ENCODE data around the gene FPR3.
"Not testable (repeated sequence)": the region's sequence is repeated elsewhere in the genome, so short reads cannot be mapped to it uniquely, and the experiment has no call there.

The FPR3 gene

DNA sequence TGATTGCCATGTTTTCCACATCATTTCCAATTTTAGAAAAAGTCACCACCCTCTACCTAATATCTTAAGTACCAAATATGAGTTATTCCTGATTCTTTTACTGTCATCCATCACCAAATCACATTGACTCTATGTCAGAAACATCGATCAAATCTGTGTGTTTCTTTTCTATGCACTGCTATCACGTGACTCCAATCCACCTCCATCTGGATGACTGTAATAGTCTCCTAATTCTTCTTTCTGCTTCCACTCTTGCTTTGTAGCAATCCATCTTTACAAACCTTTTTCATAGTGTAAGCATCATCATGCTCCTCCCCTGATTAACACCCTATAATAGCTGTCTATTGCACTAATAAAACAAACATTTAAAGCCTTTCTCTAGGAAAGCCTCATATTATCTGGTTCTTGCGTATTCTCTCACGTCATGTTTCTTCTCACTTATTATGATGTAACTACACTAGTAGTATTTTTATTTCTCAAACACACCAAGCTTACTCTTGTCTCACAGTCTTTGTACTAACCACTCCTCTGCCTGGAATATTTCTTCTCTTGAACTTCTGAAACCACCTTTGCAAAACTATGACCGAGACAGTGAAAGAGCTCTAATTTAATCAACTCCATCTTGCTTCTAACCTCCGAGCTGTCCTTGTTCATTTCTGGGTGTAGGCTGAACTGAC, 10.7 kb upstream of the FPR3 start:
- DNase-seq (ENCODE audit: low read depth), result no peak

DNA sequence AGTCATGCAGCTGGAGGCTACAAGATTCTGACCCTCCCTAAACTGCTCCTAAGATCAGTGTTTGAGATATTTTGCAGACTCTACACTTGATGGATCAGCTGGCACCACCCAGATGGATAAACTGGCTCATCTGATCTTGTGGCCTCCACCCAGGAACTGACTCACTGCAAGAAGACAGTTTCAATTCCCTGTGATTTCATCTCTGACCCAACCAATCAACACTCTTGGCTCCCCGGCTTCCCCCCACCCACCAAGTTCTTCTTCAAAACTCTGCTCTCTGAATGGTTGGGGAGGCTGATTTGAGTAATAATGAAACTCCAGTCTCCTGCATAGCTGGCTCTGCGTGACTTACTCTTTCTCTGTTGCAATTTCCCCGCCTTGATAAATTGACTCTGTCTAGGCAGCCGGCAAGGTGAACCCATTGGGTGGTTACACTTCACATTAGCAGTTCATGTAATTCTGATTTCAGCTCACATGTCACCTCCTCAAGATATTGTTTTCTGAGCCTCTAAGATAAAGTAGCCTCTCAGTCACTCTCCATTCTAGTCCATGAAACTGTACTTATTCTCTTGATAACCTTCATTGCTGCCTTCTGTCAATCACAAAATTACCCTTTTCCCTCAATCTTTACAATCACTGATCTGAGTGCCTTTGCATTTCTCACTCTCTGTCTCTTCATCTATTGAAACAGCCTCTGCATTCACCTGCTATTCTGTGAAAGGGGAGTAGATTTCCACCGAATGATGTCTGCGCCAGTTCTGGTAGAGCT, 9.9 kb upstream of the FPR3 start:
- peak; percentile 64 for DNase-seq (ENCODE audit: low read depth)

DNA sequence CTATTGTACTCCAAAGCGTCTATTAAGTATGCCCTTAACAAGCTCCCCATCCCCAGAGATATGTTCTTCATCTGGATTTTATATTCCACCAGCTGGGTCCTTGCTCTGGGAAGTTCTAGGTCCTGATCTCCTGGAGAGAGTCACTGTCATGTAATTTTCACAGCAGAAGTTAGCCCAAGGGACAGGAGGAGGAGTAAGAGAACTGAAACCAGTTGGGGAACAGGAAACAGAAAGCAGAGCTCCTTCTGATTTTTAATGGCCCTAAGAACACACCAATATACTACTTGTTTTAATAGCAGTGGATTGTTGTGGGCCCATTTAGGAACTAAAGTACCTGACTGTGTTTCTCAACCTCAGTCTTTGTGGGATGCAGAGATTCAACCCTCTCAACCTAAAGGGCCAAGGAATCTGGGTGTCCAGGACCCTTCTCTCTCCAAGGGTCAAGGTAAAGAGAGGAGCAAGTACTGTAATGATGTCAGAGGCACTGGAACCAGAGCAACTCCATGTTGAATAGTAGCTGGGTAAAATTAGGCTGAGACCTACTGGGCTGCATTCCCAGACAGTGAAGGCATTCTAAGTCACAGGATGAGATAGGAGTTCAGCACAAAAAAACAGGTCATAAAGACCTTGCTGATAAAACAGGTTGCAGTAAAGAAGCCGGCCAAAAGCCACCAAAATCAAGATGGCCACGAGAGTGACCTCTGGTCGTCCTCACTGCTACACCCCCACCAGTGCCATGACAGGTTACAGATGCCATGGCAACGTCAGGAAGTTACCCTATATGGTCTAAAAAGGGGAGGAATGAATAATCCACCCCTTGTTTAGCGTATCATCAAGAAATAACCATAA, 8.1 kb upstream of the FPR3 start:
- no peak for DNase-seq (ENCODE audit: low read depth)

DNA sequence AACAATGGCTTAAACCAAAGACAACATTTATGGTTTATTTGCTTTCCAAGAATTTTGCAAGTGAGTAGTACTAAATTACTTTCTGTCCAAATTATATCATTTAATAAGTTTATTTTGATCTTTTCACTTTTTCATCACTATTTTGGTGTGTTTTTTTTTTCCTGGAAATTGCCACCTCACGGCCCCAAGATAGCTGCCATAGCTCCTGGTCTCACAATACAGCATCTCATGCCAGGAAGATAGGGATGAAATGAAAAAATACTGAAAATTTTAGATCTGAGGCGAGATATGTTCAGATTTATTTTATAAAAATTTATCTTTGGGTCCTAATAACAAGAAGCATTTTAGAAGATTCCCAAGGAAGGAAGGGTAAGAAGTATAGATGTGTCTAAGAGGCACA, 6.9 kb upstream of the FPR3 start:
- no peak for DNase-seq (ENCODE audit: low read depth)

DNA sequence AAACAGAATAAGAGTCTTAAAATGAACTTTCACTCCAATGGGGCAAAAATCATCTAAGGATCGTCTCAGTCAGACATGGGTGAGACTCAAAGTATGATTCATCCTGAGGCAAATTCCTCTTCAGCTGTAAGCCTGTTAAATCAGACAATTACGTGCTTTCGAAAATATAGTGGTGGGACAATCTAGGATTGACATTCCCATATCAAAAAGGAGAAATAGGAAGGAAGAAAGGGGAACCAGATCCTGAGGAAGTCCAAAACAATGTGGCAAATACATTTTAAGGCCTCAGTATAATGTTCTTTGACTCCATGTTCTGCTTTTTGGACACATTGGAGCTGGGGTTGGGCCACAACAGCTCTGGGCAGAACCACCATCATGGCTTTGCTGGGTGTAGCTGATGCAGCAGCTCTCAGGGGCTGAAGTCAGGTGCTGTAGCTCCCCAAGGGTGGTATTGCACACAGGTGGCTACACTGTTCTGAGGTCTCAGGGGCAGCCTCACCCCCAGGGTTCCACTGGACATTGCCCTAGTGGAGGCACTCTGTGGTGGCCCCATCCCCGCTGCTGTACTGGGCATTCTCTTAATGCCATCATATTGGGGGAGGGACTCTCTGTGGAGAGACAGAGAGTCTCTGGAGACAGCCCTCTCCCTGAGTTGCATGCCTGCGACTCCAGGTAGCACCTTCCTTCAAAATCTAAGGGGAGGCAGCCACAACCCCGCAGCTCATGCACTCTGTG, 5.7 kb upstream of the FPR3 start:
- DNase-seq (ENCODE audit: low read depth), result no peak

DNA sequence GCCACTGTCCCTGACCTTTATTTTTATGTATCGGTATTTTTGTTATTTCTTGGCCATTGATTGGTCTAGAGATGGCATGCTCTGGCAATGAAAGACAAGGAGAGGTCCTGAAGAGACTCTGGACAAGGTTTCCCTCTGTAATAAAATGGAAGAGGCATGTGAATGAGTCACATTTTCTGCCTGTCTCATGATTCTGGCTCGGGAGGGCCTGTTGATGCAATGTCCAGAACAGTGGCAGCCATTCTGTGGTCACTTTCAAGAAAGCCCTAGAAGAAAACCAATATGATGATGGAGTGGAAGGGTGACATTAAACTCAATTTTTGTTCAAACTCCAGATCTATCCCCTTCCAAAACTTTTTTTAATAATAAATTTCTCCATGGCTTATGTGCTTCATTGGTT, 2.0 kb upstream of the FPR3 start:
- DNase-seq (ENCODE audit: low read depth), result no peak

DNA sequence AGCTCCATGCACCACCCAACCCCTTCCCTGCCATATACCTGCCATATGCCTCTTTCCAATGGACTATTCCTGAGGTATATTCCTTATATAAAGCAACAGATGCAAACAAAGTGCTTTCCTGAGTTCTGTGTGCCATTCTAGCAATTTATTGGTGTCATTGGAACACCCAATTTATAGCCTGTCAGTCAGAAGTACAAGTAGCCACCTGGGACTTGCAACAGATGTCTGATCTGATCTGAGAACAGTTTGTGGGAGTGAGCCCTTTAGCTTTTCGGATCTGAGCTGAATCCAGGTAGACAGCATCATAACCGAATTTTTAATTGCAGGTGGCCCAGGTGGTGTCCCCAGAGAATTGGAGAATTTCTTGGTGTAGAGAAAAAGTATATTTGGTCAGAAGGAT, 963 bp upstream of the FPR3 start:
- no peak for DNase-seq (ENCODE audit: low read depth)

DNA sequence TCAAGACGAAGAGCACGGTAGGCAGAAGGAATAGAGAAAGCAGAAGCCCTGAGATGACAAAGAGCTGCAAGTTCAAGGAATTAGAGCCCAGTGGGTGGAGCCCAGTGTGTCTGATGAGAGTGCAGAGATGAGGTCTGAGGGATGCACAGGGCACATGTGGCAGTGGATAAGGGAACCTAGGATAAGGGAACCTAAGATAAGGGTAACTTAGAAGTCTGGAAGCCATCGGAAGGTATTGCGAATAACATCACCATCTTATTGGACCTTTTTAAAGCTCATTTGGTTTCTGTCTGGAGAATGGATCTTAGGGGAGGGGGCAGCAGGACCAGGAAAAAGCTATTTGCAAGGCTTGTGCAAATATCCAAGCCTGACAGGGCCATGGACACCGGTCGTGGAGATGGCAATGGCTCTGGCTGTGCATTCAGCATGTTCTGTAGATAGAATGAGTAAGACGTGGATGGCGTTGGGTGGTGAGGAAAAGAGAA, 1.3 kb downstream of the FPR3 start:
- no peak for DNase-seq (ENCODE audit: low read depth)

DNA sequence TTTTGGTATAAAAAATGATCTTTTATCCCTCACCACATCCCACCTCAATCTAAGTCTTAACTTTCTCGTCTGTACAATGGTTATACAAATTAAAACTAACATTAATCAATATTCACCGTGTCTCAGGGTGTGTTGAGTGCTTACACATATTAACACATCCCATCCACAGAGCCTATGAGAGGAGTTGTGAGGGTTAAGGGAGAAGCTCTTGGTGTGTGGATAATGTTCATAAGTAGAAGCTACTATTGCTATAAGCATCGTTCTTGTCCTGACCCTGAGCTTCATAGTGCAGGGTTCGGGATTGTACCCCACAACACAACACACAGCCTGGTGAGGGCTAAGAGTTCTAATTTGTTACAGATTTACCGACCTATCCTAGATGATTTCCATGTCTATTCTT, 2.5 kb downstream of the FPR3 start:
- no peak for DNase-seq (ENCODE audit: low read depth)

DNA sequence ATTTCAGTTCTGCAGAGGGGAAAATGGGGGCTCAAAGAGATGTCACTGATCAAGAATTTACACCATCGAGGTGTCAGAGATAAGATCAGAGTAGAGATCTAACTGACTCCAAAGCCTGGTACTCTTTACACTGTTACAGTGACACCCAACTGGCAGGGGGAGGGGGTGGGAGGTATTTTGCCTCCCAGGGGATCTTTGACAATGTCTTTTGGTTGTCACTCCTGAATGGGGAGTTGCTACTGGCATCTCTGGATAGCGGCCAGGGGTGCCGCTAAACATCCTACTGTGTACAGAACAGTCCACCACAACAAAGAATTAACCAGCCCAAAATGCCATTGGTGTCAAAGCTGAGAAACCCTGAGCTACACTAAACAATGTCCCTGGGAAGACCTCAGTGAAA, 3.1 kb downstream of the FPR3 start:
- no peak for DNase-seq (ENCODE audit: low read depth)

DNA sequence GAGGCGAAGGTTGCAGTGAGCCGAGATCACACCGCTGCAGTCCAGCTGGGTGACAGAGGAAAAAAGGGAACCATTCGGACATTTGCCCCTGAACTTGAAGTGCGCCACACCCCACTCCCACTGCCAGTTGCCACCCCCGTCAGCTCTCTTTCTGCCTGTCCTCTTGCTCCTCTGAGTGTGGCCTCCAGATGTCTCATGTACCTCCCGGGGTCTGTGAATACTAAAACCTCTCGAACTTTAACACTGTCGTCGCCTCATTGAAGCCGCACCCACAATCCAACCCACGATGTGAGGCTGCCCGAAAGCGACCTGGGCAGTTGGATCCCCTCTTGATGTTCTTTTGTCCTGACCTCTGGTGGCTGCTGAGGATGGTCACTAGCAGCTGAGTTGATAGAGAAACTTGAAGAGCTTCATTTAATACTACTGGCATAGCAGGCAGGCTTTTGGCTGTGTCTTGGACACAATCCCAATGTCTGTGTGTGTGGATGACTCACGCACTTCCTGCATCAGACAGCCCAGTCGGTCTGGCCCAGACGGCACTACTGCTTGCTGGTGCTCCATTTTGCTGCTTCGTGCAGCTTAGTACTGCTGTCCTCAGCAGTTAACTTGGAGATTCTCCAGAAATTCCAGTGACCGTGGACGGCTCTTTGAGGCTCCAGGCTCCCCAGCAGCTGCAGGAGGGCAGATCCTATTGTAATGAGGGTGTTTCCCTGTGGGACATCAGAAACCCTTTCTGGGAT, 4.2 kb downstream of the FPR3 start:
- DNase-seq (ENCODE audit: low read depth), result peak; percentile 91

DNA sequence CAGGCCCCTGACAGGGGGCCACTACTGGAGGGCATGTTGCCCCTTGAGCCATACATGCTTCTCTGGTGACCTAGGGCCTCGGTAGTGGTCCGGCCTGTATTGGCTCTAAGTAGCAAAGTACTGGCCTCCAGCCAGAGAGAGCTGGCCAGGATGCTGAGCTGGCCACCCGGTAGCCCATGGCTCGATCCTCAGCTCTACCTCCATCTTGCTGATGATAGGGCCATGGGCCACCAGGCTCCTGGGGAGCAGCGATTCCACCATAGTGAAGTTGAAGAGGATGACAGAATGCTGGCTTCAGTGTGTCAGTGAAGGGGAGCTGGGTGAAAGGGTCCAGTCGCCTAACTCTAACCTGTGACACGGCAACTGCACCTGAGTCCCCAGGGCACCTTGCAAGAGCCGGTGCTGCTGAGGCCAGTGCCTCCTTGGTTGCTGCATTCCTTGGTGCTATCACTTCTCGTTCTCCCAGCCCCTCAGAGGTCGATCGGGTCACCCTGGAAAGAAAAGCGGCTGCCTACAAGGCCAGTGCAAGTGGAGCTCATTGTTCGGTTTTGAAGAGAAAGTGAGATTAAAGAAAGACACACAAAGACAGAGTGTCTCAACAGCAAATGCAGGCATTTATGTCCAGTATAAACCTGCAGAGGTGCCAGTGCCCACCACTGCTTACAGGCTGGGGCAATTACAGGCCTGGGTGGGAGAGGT, 5.0 kb downstream of the FPR3 start:
- DNase-seq (ENCODE audit: low read depth), result no peak

DNA sequence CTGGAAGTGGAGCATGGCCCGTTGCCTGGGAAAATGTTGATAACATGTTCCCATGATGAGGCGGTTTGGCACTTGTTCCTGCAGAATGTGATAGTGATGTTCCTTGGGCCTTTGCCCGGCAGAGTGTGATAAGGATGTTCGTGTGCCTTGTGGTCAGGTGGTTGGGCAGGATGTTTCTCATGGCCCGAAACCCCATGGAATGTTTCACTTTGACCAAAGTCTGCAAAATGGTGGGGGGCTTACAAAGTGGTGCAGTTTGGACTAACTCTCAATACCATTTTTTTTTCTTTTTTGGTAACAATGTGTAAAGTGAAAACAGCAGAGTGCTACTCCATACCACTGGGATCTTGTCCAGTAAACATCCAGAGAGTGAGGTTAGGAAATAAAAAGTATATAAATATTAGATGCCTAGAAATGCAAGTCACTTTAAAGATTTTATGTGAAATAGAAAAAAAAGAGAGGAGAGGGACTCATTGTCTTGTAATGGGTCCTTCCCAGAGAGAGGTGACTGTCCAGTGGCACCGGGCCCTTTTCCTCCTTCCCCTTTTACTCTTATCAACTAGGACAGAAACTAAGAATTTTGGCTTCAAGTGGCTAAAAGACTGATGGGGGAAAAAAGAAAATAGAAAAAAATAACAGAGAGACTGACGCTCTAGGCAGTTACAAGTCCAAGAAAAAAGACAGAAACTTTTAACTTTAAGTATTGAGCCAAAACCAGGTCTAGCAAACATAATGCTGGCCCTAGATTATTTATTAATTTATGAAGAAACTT, 5.7 kb downstream of the FPR3 start:
- no peak for DNase-seq (ENCODE audit: low read depth)

DNA sequence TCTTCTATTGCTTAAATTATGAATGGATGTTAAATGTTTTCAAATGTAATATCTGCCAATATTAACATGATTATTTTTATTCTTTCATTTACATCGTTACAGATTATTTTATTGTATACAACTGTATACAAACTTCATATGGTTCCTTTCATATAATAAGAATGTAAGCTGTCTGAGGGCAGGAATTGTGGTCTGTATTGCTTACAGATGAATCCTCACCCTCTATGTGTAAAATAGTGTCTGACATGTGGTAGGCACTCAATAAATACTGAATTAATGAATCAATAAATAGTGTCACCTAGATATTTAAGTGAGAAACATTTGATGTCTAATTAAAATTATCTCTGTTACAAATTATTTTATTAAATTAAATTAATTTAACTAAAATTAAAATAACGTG, 7.8 kb downstream of the FPR3 start:
- DNase-seq (ENCODE audit: low read depth), result no peak

DNA sequence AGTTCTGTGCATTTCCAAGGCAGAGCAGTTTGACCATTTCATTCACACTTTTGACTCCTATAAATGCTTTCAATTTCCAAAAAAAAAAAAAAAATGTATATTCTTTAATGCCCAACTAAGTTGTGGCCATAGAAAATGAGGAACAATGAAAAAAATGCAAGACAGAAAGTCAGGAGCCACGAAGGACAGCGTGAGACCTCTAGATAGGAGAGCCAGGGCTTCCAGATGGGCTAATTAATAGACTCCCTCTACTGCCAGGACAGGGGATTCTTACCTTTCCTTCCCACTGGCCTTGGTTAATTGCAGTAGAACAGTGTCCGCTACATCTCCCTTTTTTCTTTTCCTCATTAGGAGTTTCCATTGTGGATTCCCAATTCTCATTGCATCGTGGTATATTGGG, 8.6 kb downstream of the FPR3 start:
- DNase-seq (ENCODE audit: low read depth), result no peak

DNA sequence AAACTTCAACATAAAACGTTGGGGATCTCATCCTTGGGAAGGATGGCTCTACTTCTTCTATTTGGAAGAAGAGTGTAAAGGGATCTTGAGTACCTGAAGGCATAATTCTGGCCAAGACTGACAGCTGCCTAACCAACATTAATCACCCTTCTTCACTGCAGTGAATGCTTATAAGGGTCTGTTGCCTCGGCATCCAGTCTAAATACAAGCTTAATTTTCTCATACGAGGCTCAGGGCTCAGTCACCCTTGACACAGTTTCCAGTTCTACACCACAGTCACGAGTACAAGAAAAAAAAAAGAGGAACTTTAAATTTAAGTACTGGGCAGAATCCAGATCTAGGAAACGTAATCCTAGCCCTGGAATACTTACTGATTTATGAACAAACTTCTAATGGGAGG, 9.0 kb downstream of the FPR3 start:
- DNase-seq (ENCODE audit: low read depth), result no peak

DNA sequence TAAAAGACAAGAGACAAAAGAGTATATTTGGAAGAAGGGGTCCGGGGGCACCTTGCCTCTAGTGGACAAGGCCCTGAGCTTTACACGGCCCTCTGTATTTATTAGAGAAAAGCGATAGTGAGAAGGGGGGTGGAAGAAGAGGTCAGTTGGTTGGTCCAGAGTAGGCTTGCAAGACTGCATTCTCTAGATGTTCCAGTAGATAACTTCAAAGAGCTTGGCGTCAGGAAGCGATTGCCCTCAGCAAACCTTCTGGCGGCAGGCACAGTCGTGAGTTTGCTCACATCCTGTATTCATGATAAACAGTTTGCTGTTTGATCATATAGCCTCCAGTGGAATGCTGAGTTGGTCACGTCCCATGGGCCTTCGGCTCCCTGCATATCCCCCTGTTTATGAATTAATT, 9.8 kb downstream of the FPR3 start:
- not testable (repeated sequence) for DNase-seq (ENCODE audit: low read depth)

DNA sequence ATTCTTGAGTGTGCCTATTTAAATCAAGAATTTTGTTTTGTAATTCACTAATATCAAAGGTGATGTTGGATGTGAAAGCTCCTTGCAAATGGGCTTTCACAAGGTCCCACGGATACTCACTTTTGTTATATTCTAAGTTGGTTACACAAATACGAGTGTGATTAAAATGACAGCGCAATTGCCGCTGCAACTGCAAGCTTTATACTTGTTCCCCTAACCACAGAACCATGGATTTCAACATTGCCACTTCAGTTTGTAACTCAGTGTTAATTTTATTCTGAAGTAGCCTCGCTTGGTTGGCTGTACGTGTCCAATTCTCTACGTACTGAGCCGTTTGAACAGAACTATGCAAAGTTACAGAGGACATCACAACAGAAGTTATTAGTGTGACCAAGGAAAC, 10.4 kb downstream of the FPR3 start:
- not testable (repeated sequence) for DNase-seq (ENCODE audit: low read depth)

DNA sequence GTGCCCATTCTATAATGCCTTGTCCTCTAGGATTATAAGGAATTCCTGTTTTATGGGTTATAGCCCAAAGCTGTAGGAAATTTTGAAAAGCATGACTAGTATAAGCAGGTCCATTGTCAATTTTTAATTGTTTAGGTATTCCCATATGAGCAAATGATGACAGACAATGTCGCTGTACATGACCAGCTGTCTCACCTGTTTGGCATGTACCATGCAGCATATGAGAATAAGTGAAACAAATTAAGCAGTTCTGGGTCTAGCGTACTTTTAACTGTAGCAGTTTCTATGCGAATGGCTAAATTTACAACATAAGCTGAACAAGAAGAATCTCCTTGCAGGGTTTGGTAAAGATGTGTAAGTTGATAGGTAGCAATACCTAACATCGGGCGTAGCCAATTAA, 11.6 kb downstream of the FPR3 start:
- not testable (repeated sequence) for DNase-seq (ENCODE audit: low read depth)

DNA sequence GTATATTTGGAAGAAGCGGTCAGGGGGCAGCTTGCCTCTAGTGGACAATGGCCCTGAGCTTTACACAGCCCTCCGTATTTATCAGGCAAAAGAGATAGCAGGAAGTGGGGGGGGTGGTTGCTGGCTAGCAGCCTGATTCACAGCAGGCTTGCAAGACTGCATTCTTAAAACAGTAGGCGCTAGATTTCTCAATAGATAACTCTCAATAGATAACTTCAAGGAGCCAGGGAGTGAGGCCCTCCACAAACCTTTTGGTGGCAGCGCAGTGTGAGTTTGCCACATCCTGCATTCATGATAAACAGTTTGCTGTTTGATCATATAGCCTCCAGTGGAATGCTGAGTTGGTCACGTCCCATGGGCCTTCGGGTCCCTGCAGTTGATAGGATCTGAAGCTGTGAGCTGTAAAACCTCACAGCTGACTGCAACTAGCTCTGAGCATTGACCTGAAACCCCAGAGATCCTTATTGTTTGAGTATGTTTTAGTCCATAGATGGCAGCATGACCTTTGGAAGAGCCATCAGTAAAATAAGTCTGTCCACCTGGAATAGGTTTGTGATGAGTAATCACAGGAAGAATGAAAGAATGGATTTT, 12.2 kb downstream of the FPR3 start:
- no peak for DNase-seq (ENCODE audit: low read depth)

Data from GM04503 (cell line).